B cell (primary cell): ENCODE data around the gene BIRC5. TPM values are rescaled to one million over a fixed set of nuclear protein-coding genes. Genes with fewer than 3 reads are reported as not detected.

Experiments
- ATAC-seq: fragments of 200-7000 bp; cut with Tn5 transposase; one replicate; pipeline ENCODE4 v1.10.0; 2021; ENCODE audit warnings: low read depth, mild to moderate bottlenecking, moderate number of reproducible peaks, moderate library complexity
- CTCF ChIA-PET: fragments of 350-600 bp; sonication (Branson Sonifier 250); formaldehyde crosslinking; loops from one replicate; lab custom pipeline; 2021; ENCODE audit warnings: antibody characterized with exemption, inconsistent platforms; lab: Charles Lee
- POLR2A ChIA-PET: fragments of 350-600 bp; sonication (Branson Sonifier 250); formaldehyde crosslinking; loops from one replicate; lab custom pipeline; 2021; ENCODE audit warnings: antibody characterized with exemption; lab: Charles Lee
- DNase-seq: peaks from one replicate; pipeline ENCODE4 v3.0.0; 2013
- H2AFZ ChIP-seq: 2 replicates; pipeline ENCODE4 v1.6.1; 2012; ENCODE audit warnings: mild to moderate bottlenecking, low read depth, low read length; ENCODE audit not compliant: insufficient read depth, poor library complexity, severe bottlenecking
- H3K27ac ChIP-seq, 2 donors: 1 replicate in 1 of 2; 2 replicates in 1 of 2; pipeline ENCODE4 v1.5.1; 2012 to 2013; ENCODE audit warnings: low read length in 2 of 2, mild to moderate bottlenecking in 2 of 2, moderate library complexity in 1 of 2
- H3K27me3 ChIP-seq, 4 experiments: fragments of 200-600 bp in 1 of 4; sonication (generic) in 1 of 4; replicated peaks in 1 of 4; 1 replicate in 2 of 4; 2 replicates in 2 of 4; pipeline versions ENCODE4 v1.6.1 to v1.7.0; 2013 to 2016; ENCODE audit warnings: low read length in 3 of 4, mild to moderate bottlenecking in 2 of 4, mixed read lengths in 1 of 4, moderate library complexity in 1 of 4; ENCODE audit not compliant: insufficient read depth in 4 of 4, control insufficient read depth in 3 of 4; ENCODE audit errors: control extremely low read depth in 1 of 4
- H3K36me3 ChIP-seq, 2 experiments: replicated peaks in 1 of 2; 1 replicate in 1 of 2; 2 replicates in 1 of 2; pipeline versions ENCODE4 v1.6.1 to v1.7.1; 2013; ENCODE audit warnings: low read length in 1 of 2; ENCODE audit not compliant: insufficient read depth in 2 of 2, control insufficient read depth in 1 of 2; ENCODE audit errors: control extremely low read depth in 1 of 2, extremely low read depth in 1 of 2
- H3K4me1 ChIP-seq, 2 donors: fragments of 200-600 bp in 1 of 2; sonication (generic) in 1 of 2; 1 replicate in 1 of 2; 2 replicates in 1 of 2; pipeline versions ENCODE4 v1.5.1 to v1.6.1; 2013 to 2017; ENCODE audit warnings: low read length in 2 of 2; ENCODE audit not compliant: control insufficient read depth in 2 of 2, insufficient read depth in 2 of 2
- H3K4me2 ChIP-seq: replicated peaks from 2 replicates; pipeline ENCODE3; 2012; ENCODE audit warnings: mild to moderate bottlenecking, low read depth, low read length; ENCODE audit not compliant: poor library complexity, severe bottlenecking
- H3K4me3 ChIP-seq, 5 experiments: fragments of 200-600 bp in 1 of 5; sonication (generic) in 1 of 5; 1 replicate in 3 of 5; 2 replicates in 2 of 5; pipeline versions ENCODE4 v1.5.1 to v1.7.0; 2011 to 2016; ENCODE audit warnings: low read length in 4 of 5, mild to moderate bottlenecking in 4 of 5, low read depth in 2 of 5, control low read depth in 1 of 5, moderate library complexity in 1 of 5; ENCODE audit not compliant: insufficient read depth in 1 of 5; ENCODE audit errors: control extremely low read depth in 1 of 5, extremely low read depth in 1 of 5
- H3K79me2 ChIP-seq: fragments of 200-600 bp; sonication (generic); one replicate; pipeline ENCODE4 v1.6.0; 2016; ENCODE audit warnings: low read length; ENCODE audit not compliant: control insufficient read depth, insufficient read depth
- H3K9ac ChIP-seq: fragments of 200-600 bp; sonication (generic); 2 replicates; pipeline ENCODE4 v1.6.1; 2017; ENCODE audit warnings: mild to moderate bottlenecking, low read length, moderate library complexity
- H3K9me3 ChIP-seq, 3 donors: one replicate each; pipeline versions ENCODE4 v1.6.1 to v1.7.1; 2013; ENCODE audit warnings: low read length in 2 of 3; ENCODE audit not compliant: control insufficient read depth in 2 of 3, insufficient read depth in 1 of 3; ENCODE audit errors: control extremely low read depth in 1 of 3
- H4K20me1 ChIP-seq: 2 replicates; pipeline ENCODE4 v1.6.0; 2012; ENCODE audit warnings: mild to moderate bottlenecking, low read length; ENCODE audit not compliant: insufficient read depth, control insufficient read depth, poor library complexity, severe bottlenecking
- H3K27ac Mint-ChIP-seq: one replicate; pipeline ENCODE4 v1.8.0; 2021; ENCODE audit warnings: mixed read lengths
- H3K27me3 Mint-ChIP-seq: one replicate; pipeline ENCODE4 v1.8.0; 2021; ENCODE audit warnings: mixed read lengths
- H3K4me1 Mint-ChIP-seq: one replicate; pipeline ENCODE4 v1.8.0; 2021; ENCODE audit warnings: mixed read lengths
- H3K4me3 Mint-ChIP-seq: one replicate; pipeline ENCODE4 v1.8.0; 2021; ENCODE audit warnings: mixed read lengths
- H3K9me3 Mint-ChIP-seq: one replicate; pipeline ENCODE4 v1.8.0; 2022; ENCODE audit warnings: mixed read lengths; ENCODE audit not compliant: insufficient read depth
- EZH2 ChIP-seq: IDR thresholded peaks from 2 replicates; pipeline ENCODE4 v1.6.1; 2012; ENCODE audit warnings: borderline replicate concordance, low read depth, mild to moderate bottlenecking, moderate library complexity, low read length; ENCODE audit not compliant: insufficient read depth, poor library complexity, severe bottlenecking
- WGBS: methylation state at CpG from one replicate; pipeline ENCODE4 v1.1.5; 2013; ENCODE audit warnings: missing lambda C conversion rate; ENCODE audit not compliant: insufficient coverage; 5-methylcytosine and 5-hydroxymethylcytosine counted together
- intact Hi-C: fragments of 100-400 bp; cut with micrococcal nuclease; formaldehyde crosslinking; loops from one replicate; pipeline ENCODE4 v1.10.0; 2022
- polyA plus RNA-seq: library from polyadenylated mRNA; depleted of rRNA; stranded (reverse); fragments of >200 nt; gene quantifications from 2 replicates; pipeline ENCODE4 v1.2.3, GENCODE V29; 2012
- total RNA-seq, 2 donors: library from RNA; stranded (reverse); fragments of 120-200 nt in 1 of 2; gene quantifications; 1 replicate in 1 of 2; 2 replicates in 1 of 2; pipeline versions ENCODE4 v1.2.3 to v1.2.4, GENCODE V29; 2013 to 2022
- TF ChIP-seq, protein P1 (sequence below): fragments of 200-600 bp; IDR thresholded peaks from one replicate; pipeline ENCODE4 v1.8.0; 2022; ENCODE audit warnings: antibody characterized with exemption, mild to moderate bottlenecking

BIRC5 gene
- total and polyA plus RNA-seq, 2 donors (not counting 1 experiment from before 2014, with no cell fraction given) = 0.33 to 0.84 TPM

DNA sequence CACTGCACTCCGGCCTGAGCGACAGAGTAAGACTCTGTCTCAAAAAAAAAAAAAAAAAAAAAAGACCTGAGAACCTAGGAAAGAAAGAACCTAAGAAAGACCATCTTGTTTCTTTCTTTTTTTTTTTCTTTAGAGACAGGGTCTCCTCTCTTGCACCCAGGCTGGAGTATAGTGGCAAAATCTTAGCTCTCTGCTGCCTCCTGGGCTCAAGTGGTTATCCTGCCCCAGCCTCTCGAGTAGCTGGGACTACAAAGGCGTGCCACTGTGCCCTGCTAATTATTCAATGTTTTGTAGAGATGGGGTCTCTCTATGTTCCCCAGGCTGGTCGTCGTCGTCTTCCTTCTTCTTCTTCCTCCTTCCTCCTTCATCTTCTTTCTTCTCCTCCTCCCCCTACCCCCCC, 7.8 kb upstream of the BIRC5 start:
- H3K9me3 ChIP-seq = no peaks in the 10 kb centered on the region
- H3K4me2 ChIP-seq = no peak overlapping the region
- no peak overlapping the region for H2AFZ ChIP-seq
- POLR2A ChIA-PET = interaction anchor here (0.6 kb wide), 1 partner anchor 10 kb away, joined by 3 read pairs; no protein-coding TSS in a partner anchor
- H3K4me3 Mint-ChIP-seq = no peak overlapping the region
- H3K4me1 ChIP-seq = no peaks in the 10 kb centered on the region
- no peaks in the 10 kb centered on the region for H3K9me3 Mint-ChIP-seq
- no peaks in the 10 kb centered on the region for H3K79me2 ChIP-seq
- no peaks in the 10 kb centered on the region for H4K20me1 ChIP-seq
- no peaks in the 10 kb centered on the region for H3K36me3 ChIP-seq
- H3K9ac ChIP-seq = no peak overlapping the region
- no peak overlapping the region for H3K27ac Mint-ChIP-seq
- intact Hi-C loops = no loop called here
- H3K4me1 Mint-ChIP-seq = no peaks in the 10 kb centered on the region
- TF ChIP-seq, protein P1, sequence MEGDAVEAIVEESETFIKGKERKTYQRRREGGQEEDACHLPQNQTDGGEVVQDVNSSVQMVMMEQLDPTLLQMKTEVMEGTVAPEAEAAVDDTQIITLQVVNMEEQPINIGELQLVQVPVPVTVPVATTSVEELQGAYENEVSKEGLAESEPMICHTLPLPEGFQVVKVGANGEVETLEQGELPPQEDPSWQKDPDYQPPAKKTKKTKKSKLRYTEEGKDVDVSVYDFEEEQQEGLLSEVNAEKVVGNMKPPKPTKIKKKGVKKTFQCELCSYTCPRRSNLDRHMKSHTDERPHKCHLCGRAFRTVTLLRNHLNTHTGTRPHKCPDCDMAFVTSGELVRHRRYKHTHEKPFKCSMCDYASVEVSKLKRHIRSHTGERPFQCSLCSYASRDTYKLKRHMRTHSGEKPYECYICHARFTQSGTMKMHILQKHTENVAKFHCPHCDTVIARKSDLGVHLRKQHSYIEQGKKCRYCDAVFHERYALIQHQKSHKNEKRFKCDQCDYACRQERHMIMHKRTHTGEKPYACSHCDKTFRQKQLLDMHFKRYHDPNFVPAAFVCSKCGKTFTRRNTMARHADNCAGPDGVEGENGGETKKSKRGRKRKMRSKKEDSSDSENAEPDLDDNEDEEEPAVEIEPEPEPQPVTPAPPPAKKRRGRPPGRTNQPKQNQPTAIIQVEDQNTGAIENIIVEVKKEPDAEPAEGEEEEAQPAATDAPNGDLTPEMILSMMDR = no peak
- TF ChIP-seq EZH2 = no peak
- DNase-seq = no peak
- H3K27me3 Mint-ChIP-seq = no peaks in the 10 kb centered on the region
- no peaks in the 10 kb centered on the region for H3K27me3 ChIP-seq
- H3K4me3 ChIP-seq = no peak overlapping the region
- no peak overlapping the region for H3K27ac ChIP-seq
- CTCF ChIA-PET = no interaction called here
- ATAC-seq = no peak
- WGBS = 92% methylated on average over 3 of the region's 7 CpGs

DNA sequence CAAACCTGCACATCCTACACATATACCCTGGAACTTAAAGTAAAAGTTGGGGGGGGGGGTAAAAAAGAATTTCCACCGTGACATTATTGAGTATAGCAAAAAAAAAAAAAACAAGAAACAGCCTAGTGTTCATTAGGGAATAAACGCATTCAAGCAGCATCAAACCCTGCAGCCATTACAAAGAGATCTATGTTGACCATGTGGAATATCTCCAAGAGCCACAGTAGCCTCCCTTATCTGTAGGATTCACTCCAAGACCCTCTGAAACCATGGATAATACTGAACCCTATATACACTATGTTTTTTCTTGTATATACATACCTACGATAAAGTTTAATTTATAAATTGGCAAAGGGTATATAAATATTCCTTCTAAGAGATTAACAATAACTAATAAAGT, 5.6 kb upstream of the BIRC5 start:
- H3K27me3 ChIP-seq = no peaks in the 10 kb centered on the region
- no peaks in the 10 kb centered on the region for H3K4me1 ChIP-seq
- H3K9me3 ChIP-seq = no peaks in the 10 kb centered on the region
- intact Hi-C loops = no loop called here
- H3K27ac ChIP-seq = no peak overlapping the region
- no peaks in the 10 kb centered on the region for H4K20me1 ChIP-seq
- H2AFZ ChIP-seq = no peak overlapping the region
- H3K4me2 ChIP-seq = no peak overlapping the region
- DNase-seq (no peak), ATAC-seq (no peak)
- ChIA-PET CTCF (no interaction called here), POLR2A (no interaction called here)
- no peak overlapping the region for H3K9ac ChIP-seq
- no peak overlapping the region for H3K4me3 Mint-ChIP-seq
- no peaks in the 10 kb centered on the region for H3K36me3 ChIP-seq
- WGBS = no CpG with 5 or more reads among the region's 3 CpGs
- H3K4me3 ChIP-seq = no peak overlapping the region
- H3K27me3 Mint-ChIP-seq = no peaks in the 10 kb centered on the region
- H3K27ac Mint-ChIP-seq = no peak overlapping the region
- no peaks in the 10 kb centered on the region for H3K4me1 Mint-ChIP-seq
- H3K9me3 Mint-ChIP-seq = no peaks in the 10 kb centered on the region
- no peaks in the 10 kb centered on the region for H3K79me2 ChIP-seq
- TF ChIP-seq EZH2 = no peak
- TF ChIP-seq, protein P1 = no peak
